ENCODE measurements around the gene TSPO2.

DNA sequence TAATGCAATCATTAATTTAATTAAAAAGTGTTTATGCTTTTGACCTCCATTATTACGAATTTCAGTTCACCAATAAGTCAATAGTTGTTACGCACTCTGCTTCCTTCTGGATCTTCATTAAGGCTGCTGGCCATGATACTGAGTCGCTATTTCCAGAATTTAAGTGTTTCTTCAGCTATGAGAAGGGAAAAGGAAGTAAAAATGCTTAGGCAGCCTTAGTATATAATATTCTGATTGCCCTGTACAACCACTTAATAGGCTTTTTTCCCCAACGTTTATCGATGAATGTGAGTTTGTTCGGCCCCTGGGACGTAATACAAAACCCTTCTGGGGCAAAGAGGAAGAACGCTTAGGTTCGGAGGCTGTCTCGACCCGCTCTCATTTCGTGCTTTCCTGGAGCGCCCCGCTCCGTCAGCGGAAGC lies 29.2 kb downstream of the TSPO2 start:
- TF ChIP-seq CTCF (IDR thresholded peaks at IDR 0.05 in 2 of 3, conservative IDR thresholded peaks at IDR 0.05 in 1 of 3; ENCODE audit: borderline replicate concordance in 1 of 3, insufficient read depth in 1 of 3, low read depth in 2 of 3, low read length in 2 of 3) (no peak), SRF (IDR thresholded peaks at IDR 0.05; ENCODE audit: low read depth) (no peak), ZBTB33 (IDR thresholded peaks at IDR 0.05; ENCODE audit: extremely low read depth, insufficient replicate concordance, low read length) (no peak), YY1 (IDR thresholded peaks at IDR 0.05; ENCODE audit: extremely low read depth, insufficient replicate concordance, low read depth, low read length) (no peak), RAD21 (IDR thresholded peaks at IDR 0.05; ENCODE audit: low read depth) (no peak), POLR2A (IDR thresholded peaks at IDR 0.05; ENCODE audit: borderline replicate concordance, extremely low read depth, insufficient read depth, insufficient read length) (no peak), CBX3 (IDR thresholded peaks at IDR 0.05; ENCODE audit: low read depth) (0 out of 2 replicates have a peak, but pooled peaks have one; percentile 6), EZH2phosphoT487 (IDR thresholded peaks at IDR 0.05; ENCODE audit: borderline replicate concordance) (no peak)
